Subcutaneous abdominal adipose tissue (tissue), 5 donors: ENCODE results near the gene CORO6.

Source experiments
- H3K27ac ChIP-seq: one replicate; pipeline ENCODE4 v1.7.0; 2013; ENCODE audit warnings: low read depth, mild to moderate bottlenecking, inconsistent platforms, low read length, moderate library complexity
- H3K27me3 ChIP-seq, 5 donors: one replicate each; pipeline ENCODE4 v1.7.0; 2013; ENCODE audit warnings: low read length in 5 of 5, inconsistent platforms in 1 of 5; ENCODE audit not compliant: control insufficient read depth in 5 of 5, insufficient read depth in 4 of 5
- H3K36me3 ChIP-seq, 5 donors: one replicate each; pipeline ENCODE4 v1.7.0; 2013; ENCODE audit warnings: low read length in 5 of 5; ENCODE audit not compliant: control insufficient read depth in 5 of 5, insufficient read depth in 5 of 5
- H3K4me1 ChIP-seq, 5 donors: one replicate each; pipeline ENCODE4 v1.7.0; 2013; ENCODE audit warnings: low read length in 5 of 5, mild to moderate bottlenecking in 3 of 5, moderate library complexity in 1 of 5; ENCODE audit not compliant: control insufficient read depth in 5 of 5, insufficient read depth in 5 of 5
- H3K4me3 ChIP-seq, 5 donors: one replicate each; pipeline ENCODE4 v1.7.0; 2013; ENCODE audit warnings: low read length in 5 of 5, low read depth in 1 of 5
- H3K9ac ChIP-seq, 5 donors: one replicate each; pipeline ENCODE4 v1.7.0; 2013; ENCODE audit warnings: low read length in 5 of 5, mild to moderate bottlenecking in 4 of 5, moderate library complexity in 3 of 5
- H3K9me3 ChIP-seq, 5 donors: one replicate each; pipeline ENCODE4 v1.7.0; 2013; ENCODE audit warnings: low read length in 5 of 5; ENCODE audit not compliant: control insufficient read depth in 5 of 5
- donor health status: healthy.
- donor health status: healthy.
- donor health status: healthy.
- donor health status: healthy.
- donor health status: healthy.

The CORO6 gene

DNA sequence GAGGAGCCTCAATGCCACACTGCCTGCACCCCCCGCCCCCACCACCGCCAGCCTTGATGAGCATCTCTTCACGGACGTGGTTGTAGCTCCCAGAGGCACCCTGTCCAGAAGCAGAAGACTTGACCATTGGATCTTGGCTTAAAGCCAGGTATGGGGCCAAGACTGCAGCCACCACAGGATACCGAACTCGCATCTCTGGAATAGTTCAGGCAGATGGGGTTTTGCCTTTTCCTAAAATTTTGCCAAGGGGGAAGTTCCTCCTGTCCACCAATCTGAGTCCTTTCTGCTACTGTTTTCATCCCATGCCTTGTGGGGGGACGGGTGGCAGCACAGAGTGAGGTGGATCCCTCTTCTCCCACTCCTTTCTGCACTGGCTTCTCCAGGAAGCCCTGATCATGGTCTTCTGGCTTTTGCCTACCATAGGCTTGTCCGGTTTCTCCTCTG, 939 bp downstream of the CORO6 start:
- Histone ChIP-seq H3K4me3 (peak overlapping the region; percentile 31 to 78 (median 69)), H3K9ac (peak overlapping the region in 1 of 5 donors; percentile 60), H3K4me1 (peaks cover 3 to 44% (median 39%) of the 10 kb centered on the region in 5 donors)

DNA sequence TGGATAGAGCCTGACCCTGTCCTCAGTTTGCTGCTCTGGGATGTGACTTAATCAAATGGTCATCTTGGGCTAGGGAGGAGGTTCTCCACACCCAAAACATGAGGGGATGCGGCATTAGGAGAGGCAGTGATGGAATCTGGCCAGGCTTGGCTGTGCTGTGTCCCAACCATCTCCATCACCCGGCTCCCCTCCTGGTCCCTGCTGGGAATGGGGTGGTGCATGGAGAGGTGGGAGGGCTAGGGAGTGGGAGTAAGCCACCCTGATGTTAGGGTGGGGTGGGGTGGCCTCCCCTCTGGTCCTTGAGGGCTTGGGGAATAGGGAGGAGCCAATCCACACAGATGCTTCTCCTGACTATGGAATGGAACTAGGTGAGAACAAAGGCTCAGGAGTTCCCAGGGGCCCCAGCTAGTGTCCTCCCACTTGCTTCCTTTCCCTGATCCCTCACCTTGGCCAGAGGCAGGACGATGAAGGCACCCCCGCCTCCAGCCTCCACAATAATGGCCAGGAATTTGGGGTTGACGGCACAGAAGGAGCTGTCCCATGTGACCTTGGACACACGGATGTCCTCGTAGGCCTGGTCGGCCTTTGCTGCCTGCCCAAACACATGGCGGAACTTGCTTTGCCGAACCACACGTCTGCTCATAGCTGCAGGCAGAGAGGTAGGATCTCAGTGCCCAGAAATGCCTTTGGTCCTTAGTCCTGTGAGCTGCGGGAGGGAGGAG, 1.8 kb downstream of the CORO6 start:
- Histone ChIP-seq H3K27ac (no peak overlapping the region), H3K4me3 (no peak overlapping the region), H3K36me3 (no peaks in the 10 kb centered on the region), H3K9me3 (no peaks in the 10 kb centered on the region), H3K27me3 (peaks cover 0 to 5% (median 0%) of the 10 kb centered on the region in 5 donors), H3K9ac (no peak overlapping the region), H3K4me1 (peaks cover 3 to 52% (median 47%) of the 10 kb centered on the region in 5 donors)

More for the DNA sequence above, 939 bp downstream of the CORO6 start:
- no peaks in the 10 kb centered on the region for H3K9me3 ChIP-seq
- peaks cover 0 to 5% (median 0%) of the 10 kb centered on the region in 5 donors for H3K27me3 ChIP-seq
- H3K27ac ChIP-seq: no peak overlapping the region
- no peaks in the 10 kb centered on the region for H3K36me3 ChIP-seq

DNA sequence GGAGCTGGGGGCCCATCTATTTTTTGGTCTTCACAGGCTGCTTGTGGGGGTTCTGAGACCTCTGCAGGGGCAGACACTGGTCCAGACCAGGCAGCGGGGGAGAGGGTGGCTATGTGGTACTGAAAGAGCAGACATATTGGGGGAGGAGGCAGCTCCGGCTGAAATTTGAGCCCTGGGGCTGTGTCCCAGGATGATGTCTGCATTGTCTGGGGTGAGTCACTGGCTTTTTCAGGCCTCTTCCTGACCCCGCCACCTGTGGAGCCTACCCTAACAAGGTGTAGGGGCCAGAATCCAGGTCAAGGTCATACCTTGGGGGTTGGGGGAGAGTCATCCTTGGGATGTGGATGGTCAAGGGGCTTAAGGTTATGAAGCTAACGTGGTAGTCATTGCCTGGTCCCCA, 2.4 kb downstream of the CORO6 start:
- Histone ChIP-seq H3K4me1 (peaks cover 3 to 59% (median 53%) of the 10 kb centered on the region in 5 donors), H3K9me3 (no peaks in the 10 kb centered on the region), H3K27ac (no peak overlapping the region), H3K4me3 (no peak overlapping the region), H3K36me3 (no peaks in the 10 kb centered on the region), H3K9ac (no peak overlapping the region), H3K27me3 (peaks cover 0 to 5% (median 0%) of the 10 kb centered on the region in 5 donors)

DNA sequence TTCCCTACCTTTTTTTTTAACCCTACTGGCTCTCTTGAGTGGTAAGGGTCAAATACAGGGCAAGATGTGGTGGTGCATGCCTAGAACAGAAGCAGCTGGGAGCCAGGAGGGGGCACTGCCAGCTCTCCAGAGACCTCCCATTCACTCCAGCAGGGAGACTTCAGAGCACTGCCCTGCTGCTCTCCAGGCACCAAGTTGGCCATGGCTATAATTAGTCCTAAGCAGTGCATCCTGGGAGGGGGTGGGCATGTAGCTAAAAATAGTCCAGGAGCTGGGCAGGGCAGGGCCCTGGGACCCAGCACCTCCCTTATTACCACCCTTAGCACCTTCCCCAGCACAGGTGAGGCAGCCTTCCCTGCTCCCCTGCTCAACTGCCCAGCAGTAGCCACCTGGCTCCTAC, 3.5 kb downstream of the CORO6 start:
- Histone ChIP-seq H3K27ac (no peak overlapping the region), H3K9me3 (no peaks in the 10 kb centered on the region), H3K27me3 (peaks cover 0 to 5% (median 0%) of the 10 kb centered on the region in 5 donors), H3K4me1 (peaks cover 3 to 64% (median 61%) of the 10 kb centered on the region in 5 donors), H3K4me3 (no peak overlapping the region), H3K36me3 (no peaks in the 10 kb centered on the region), H3K9ac (no peak overlapping the region)

DNA sequence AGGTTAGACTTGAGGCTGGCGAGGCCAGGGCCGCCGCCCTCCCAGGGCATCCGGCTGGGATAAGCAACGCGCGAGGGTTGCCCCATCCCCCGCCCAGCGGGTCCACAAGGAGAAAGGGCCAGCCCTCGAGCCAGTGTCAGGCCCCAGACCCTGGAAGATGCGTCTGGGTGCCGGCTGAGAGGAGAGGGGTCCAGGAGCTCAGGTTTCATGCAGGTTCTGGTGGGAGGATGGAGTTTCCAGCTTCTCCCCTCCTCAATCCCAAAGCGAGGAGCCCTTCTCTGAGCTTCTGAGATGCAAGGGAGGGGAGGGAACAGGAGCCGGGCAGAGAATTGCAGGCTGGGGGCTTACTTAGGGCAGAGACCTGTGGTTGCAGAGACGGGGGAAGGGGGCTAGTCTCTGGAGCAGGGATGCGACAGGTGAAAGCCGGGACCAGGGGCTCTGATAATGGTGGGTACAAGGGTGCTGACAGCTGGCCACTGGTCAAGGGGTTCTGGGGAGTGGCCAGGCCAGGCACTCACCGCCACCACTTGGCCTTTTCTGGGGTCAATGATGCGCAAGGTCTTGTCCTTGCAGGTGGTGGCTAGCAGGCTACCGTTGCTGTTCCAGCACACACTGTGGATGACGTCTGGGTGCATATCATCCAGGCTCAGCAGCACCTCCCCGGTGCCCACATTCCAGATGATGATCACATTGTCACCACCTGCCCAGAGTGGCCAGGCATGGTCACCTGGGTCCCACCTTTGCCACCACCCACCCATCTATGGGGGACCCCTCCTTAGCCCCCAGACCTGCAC, 4.2 kb downstream of the CORO6 start:
- Histone ChIP-seq H3K36me3 (no peaks in the 10 kb centered on the region), H3K9me3 (no peaks in the 10 kb centered on the region), H3K4me3 (peak overlapping the region in 3 of 5 donors; percentile 59 to 67 (median 65)), H3K9ac (peak overlapping the region in 2 of 5 donors; percentile 14 to 35), H3K27ac (no peak overlapping the region), H3K27me3 (peaks cover 0 to 5% (median 0%) of the 10 kb centered on the region in 5 donors), H3K4me1 (peaks cover 6 to 71% (median 69%) of the 10 kb centered on the region in 5 donors)

DNA sequence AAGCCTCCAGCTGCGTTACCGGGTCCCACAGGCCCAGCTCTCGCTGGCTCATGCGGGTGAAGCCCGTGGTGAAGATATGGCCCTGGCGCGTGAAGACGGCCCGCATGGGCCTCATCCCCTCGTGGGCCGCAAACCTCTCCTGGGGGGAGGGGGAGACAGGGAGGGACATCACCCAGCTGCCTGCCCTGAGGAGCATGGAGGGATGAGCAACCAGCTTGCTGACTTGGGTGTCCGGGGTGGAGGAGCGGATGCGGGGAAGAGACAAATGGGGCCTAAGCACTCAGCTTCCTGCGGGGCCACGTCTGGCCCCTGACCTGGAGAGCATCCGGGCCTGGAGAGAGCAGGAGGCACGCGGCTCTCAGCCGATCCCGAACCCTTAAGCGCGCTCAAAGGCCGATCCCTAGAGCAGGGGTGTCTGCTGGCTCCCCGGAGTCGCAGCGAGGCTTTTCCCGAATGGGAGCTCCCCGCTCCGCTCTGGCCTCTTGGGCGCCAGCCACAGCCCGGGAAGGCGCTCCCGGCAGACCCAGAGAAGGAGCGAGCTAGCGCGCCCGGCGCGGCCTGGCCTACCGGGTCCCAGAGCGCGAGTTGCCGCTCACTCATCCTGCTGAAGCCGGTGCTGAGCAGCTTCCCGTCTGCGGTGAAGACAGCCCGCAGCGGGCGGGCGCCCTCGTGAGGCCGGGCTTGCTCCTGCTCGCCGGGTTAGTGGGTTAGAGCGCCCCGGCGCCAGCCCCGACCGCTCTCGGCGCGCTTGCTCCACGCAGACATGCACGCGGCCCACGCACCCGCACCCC, 5.0 kb downstream of the CORO6 start:
- no peaks in the 10 kb centered on the region for H3K36me3 ChIP-seq
- H3K27me3 ChIP-seq: peaks cover 0 to 5% (median 0%) of the 10 kb centered on the region in 5 donors
- no peaks in the 10 kb centered on the region for H3K9me3 ChIP-seq
- H3K27ac ChIP-seq: peak overlapping the region; percentile 6
- peak overlapping the region; percentile 25 to 71 (median 58) for H3K9ac ChIP-seq
- peaks cover 6 to 71% (median 65%) of the 10 kb centered on the region in 5 donors for H3K4me1 ChIP-seq
- peak overlapping the region in 4 of 5 donors; percentile 47 to 67 (median 62) for H3K4me3 ChIP-seq

DNA sequence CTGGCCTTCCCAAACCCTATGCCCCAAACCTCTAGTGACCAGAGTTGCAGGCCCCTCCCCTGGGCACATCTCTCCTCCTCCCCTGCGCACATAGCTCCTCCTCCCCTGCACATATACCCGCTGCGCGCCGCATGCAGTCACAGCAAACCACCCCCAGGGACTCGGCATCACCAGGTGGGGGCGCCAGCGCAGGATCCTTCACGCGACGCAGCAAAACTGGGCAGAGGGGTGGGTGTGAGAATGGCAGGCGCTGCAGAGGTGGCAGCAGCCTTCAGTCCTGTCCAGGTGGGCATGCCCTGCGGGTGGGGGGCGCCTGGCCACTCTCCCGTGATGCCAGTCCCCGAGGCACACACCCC, 5.6 kb downstream of the CORO6 start:
- Histone ChIP-seq H3K9me3 (no peaks in the 10 kb centered on the region), H3K4me3 (peak overlapping the region in 4 of 5 donors; percentile 47 to 67 (median 62)), H3K27me3 (peaks cover 0 to 5% (median 0%) of the 10 kb centered on the region in 5 donors), H3K4me1 (peaks cover 6 to 65% (median 60%) of the 10 kb centered on the region in 5 donors), H3K27ac (no peak overlapping the region), H3K9ac (peak overlapping the region in 1 of 5 donors; percentile 71), H3K36me3 (no peaks in the 10 kb centered on the region)

DNA sequence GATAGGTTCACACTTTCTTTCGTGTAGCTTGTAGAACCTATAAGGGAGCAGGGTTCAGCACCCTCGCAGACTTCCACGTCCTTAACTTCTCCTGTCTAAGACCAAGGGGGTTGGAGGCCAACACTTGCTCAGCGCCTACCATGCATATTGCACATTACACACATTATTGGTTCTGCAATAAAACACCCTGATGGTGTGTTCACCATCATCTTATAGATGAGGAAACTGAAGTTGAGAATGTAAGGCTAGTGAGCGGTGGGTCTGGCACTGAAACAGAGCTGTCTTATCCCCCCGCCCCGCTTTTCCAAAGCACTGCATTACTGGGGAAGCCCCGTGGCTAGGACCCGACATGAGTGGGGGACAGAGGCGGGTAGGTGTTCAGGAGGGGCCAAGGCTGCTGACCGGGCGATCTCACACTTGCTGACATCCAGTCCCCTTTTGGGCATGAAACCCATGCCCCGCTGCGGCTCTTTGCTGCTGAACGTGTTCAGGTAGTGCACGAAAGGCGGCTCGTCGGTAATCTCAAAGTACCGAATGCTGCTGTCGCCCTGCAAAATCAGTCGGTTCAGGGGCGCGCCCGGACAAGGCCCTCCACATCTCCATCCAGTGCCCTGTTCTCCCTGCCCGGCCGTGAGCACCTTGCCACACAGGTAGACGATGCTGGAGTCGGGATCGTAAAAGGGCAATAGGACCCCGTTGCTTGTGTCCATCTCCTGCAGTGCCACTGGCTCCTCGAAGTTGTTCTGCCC, 6.2 kb downstream of the CORO6 start:
- H3K4me1 ChIP-seq: peaks cover 6 to 59% (median 53%) of the 10 kb centered on the region in 5 donors
- H3K9ac ChIP-seq: no peak overlapping the region
- peak overlapping the region; percentile 35 to 69 (median 59) for H3K4me3 ChIP-seq
- H3K9me3 ChIP-seq: no peaks in the 10 kb centered on the region
- no peaks in the 10 kb centered on the region for H3K36me3 ChIP-seq
- H3K27ac ChIP-seq: no peak overlapping the region
- H3K27me3 ChIP-seq: peaks cover 0 to 5% (median 0%) of the 10 kb centered on the region in 5 donors
